ENCODE measurements around the gene TTC33. TPM values are rescaled to one million over a fixed set of nuclear protein-coding genes. Genes with fewer than 3 reads are reported as not detected.

TTC33 gene
- total and polyA plus RNA-seq, 4 donors: 5.3 to 30.5 (median 7.8) TPM

- H3K27me3 ChIP-seq (ENCODE audit: control insufficient read depth in 3 of 3, insufficient read depth in 3 of 3, low read length in 2 of 3): peaks cover 0 to 5% (median 1%) of the 10 kb centered on the region in 3 donors
- H3K4me1 ChIP-seq (ENCODE audit: control insufficient read depth in 5 of 5, insufficient read depth in 5 of 5, low read length in 5 of 5): peaks cover 0 to 15% (median 0%) of the 10 kb centered on the region in 5 donors
- no peak overlapping the region for H3K4me3 ChIP-seq
- H3K9ac ChIP-seq (ENCODE audit: insufficient read depth in 1 of 2, low read length in 2 of 2): no peak overlapping the region
- no peak for ATAC-seq (ENCODE audit: insufficient read depth, low FRiP score)
- TF ChIP-seq CTCF (IDR thresholded peaks at IDR 0.05; ENCODE audit: control extremely low read depth, extremely low read depth): no peak
- H3K9me3 ChIP-seq (ENCODE audit: control insufficient read depth in 4 of 4, insufficient read depth in 3 of 4, low read length in 3 of 4): no peaks in the 10 kb centered on the region
- 64 to 80% methylated on average over 7 of the region's 7 CpGs for WGBS, 2 donors
- no peak overlapping the region for H3K27ac ChIP-seq (ENCODE audit: low read depth in 1 of 2, low read length in 1 of 2)
- DNase-seq: no peak
- no peaks in the 10 kb centered on the region for H3K36me3 ChIP-seq (ENCODE audit: control insufficient read depth in 4 of 4, insufficient read depth in 4 of 4, low read length in 4 of 4)
These were observed 80.2 kb downstream of the TTC33 start for GRCh38 chr5:40675396-40676133.

- no peak overlapping the region for H3K4me3 ChIP-seq
- no peak overlapping the region for H3K9ac ChIP-seq (ENCODE audit: insufficient read depth in 1 of 2, low read length in 2 of 2)
- 89 to 90% methylated on average over 6 of the region's 6 CpGs for WGBS, 2 donors
- peaks cover 0 to 7% (median 0%) of the 10 kb centered on the region in 5 donors for H3K4me1 ChIP-seq (ENCODE audit: control insufficient read depth in 5 of 5, insufficient read depth in 5 of 5, low read length in 5 of 5)
- no peak for DNase-seq
- H3K27me3 ChIP-seq (ENCODE audit: control insufficient read depth in 3 of 3, insufficient read depth in 3 of 3, low read length in 2 of 3): no peaks in the 10 kb centered on the region
- H3K36me3 ChIP-seq (ENCODE audit: control insufficient read depth in 4 of 4, insufficient read depth in 4 of 4, low read length in 4 of 4): no peaks in the 10 kb centered on the region
- no peak overlapping the region for H3K27ac ChIP-seq (ENCODE audit: low read depth in 1 of 2, low read length in 1 of 2)
- no peak for ATAC-seq (ENCODE audit: insufficient read depth, low FRiP score)
- no peak for TF ChIP-seq CTCF (IDR thresholded peaks at IDR 0.05; ENCODE audit: control extremely low read depth, extremely low read depth)
- no peaks in the 10 kb centered on the region for H3K9me3 ChIP-seq (ENCODE audit: control insufficient read depth in 4 of 4, insufficient read depth in 3 of 4, low read length in 3 of 4)
These were observed 81.0 kb downstream of the TTC33 start for GRCh38 chr5:40674661-40675235.

- no peaks in the 10 kb centered on the region for H3K9me3 ChIP-seq (ENCODE audit: control insufficient read depth in 4 of 4, insufficient read depth in 3 of 4, low read length in 3 of 4)
- no peak overlapping the region for H3K4me3 ChIP-seq
- no peaks in the 10 kb centered on the region for H3K36me3 ChIP-seq (ENCODE audit: control insufficient read depth in 4 of 4, insufficient read depth in 4 of 4, low read length in 4 of 4)
- TF ChIP-seq CTCF (IDR thresholded peaks at IDR 0.05; ENCODE audit: control extremely low read depth, extremely low read depth): no peak
- no peaks in the 10 kb centered on the region for H3K27me3 ChIP-seq (ENCODE audit: control insufficient read depth in 3 of 3, insufficient read depth in 3 of 3, low read length in 2 of 3)
- H3K4me1 ChIP-seq (ENCODE audit: control insufficient read depth in 5 of 5, insufficient read depth in 5 of 5, low read length in 5 of 5): no peaks in the 10 kb centered on the region
- H3K9ac ChIP-seq (ENCODE audit: insufficient read depth in 1 of 2, low read length in 2 of 2): no peak overlapping the region
- peak in 1 of 3 donors; percentile 4 for DNase-seq
- H3K27ac ChIP-seq (ENCODE audit: low read depth in 1 of 2, low read length in 1 of 2): no peak overlapping the region
- WGBS, 2 donors: 25 to 51% methylated on average over 4 of the region's 4 CpGs
- ATAC-seq (ENCODE audit: insufficient read depth, low FRiP score): peak; percentile 38
These were observed 83.3 kb downstream of the TTC33 start for GRCh38 chr5:40672425-40672824.
